NCI-H146 (cell line): ENCODE measurements around the gene ZNF580.

Experiments used
- DNase-seq: peaks from one replicate; lab custom pipeline; 2025; lab: John Stamatoyannopoulos, UW

ZNF580 gene

GRCh38 chr19:55679343-55680257, 38.8 kb downstream of the ZNF580 start:
- no peak for DNase-seq

GRCh38 chr19:55680339-55681130, 39.7 kb downstream of the ZNF580 start:
- no peak for DNase-seq

- DNase-seq: no peak
These were observed 40.6 kb downstream of the ZNF580 start for GRCh38 chr19:55681131-55682092.

- DNase-seq: peak; percentile 21
These were observed 42.9 kb downstream of the ZNF580 start for GRCh38 chr19:55683449-55684261.

- no peak for DNase-seq
These were observed 44.3 kb downstream of the ZNF580 start for GRCh38 chr19:55684946-55685681.

- no peak for DNase-seq
These were observed 45.0 kb downstream of the ZNF580 start for GRCh38 chr19:55685776-55686175.

- DNase-seq: no peak
These were observed 45.7 kb downstream of the ZNF580 start for GRCh38 chr19:55686311-55687050.

GRCh38 chr19:55687281-55688201, 46.7 kb downstream of the ZNF580 start:
- no peak for DNase-seq

- DNase-seq: peak; percentile 76
These were observed 47.8 kb downstream of the ZNF580 start for GRCh38 chr19:55688422-55689218.

- DNase-seq: no peak
These were observed 48.8 kb downstream of the ZNF580 start for GRCh38 chr19:55689411-55690108.

GRCh38 chr19:55690109-55690768, 49.4 kb downstream of the ZNF580 start:
- DNase-seq: no peak

- DNase-seq: no peak
These were observed 50.2 kb downstream of the ZNF580 start for GRCh38 chr19:55690769-55691545.

- DNase-seq: no peak
These were observed 51.0 kb downstream of the ZNF580 start for GRCh38 chr19:55691561-55692481.

- no peak for DNase-seq
These were observed 51.9 kb downstream of the ZNF580 start for GRCh38 chr19:55692681-55693081.
